GM23248 (cell line): ENCODE measurements around the gene AP4S1.

Experiments
- EZH2 ChIP-seq: fragments of 200-600 bp; sonication (generic); IDR thresholded peaks from 2 replicates; pipeline ENCODE4 v1.6.1; 2018; ENCODE audit warnings: antibody characterized with exemption, mild to moderate bottlenecking; ENCODE audit not compliant: insufficient read depth, poor library complexity, severe bottlenecking
- EZH2phosphoT487 ChIP-seq: fragments of 200-600 bp; sonication (generic); IDR thresholded peaks from 2 replicates; pipeline ENCODE4 v1.6.1; 2018; ENCODE audit warnings: antibody characterized with exemption, moderate library complexity, mild to moderate bottlenecking, low read depth; ENCODE audit not compliant: insufficient read depth

DNA sequence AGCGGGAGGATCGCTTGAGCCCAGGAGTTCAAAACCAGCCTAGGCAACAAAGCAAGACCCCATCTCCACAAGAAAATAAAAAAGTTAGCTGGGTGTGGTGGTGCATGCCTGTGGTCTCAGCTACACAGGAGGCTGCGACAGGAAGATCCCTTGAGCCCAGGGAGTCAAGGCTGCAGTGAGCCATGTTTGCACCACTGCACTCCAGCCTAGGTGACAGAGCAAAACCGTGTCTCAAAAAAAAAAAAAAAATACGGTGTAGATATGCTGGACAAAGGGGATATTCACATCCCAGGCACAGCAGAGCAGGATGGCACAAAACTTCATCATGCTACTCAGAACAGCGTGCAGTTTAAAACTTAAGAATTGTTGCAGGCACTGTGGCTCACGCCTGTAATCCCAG is 25.6 kb downstream of the AP4S1 start:
- TF ChIP-seq EZH2 = no peak
- no peak for TF ChIP-seq EZH2phosphoT487
